BJ (cell line): Measurements from ENCODE around the gene RIPPLY2. TPM values are rescaled to one million over a fixed set of nuclear protein-coding genes. Genes with fewer than 3 reads are reported as not detected.

ENCODE experiments used
- CTCF ChIA-PET: fragments of 350-600 bp; formaldehyde crosslinking; extraction: SDS; loops from one replicate; lab custom pipeline; 2021; ENCODE audit warnings: antibody characterized with exemption, inconsistent platforms; lab: Yijun Ruan, JAX
- POLR2A ChIA-PET: fragments of 300-600 bp; sonication (Branson Sonifier 250); formaldehyde crosslinking; extraction: SDS; loops from one replicate; lab custom pipeline; 2021; ENCODE audit warnings: antibody characterized with exemption; lab: Charles Lee
- DNase-seq: peaks from one replicate; pipeline ENCODE4 v3.0.0-alpha.2; 2011; ENCODE audit warnings: low read depth
- H3K27me3 ChIP-seq: 2 replicates; pipeline ENCODE4 v1.6.0; 2011; ENCODE audit warnings: low read length; ENCODE audit not compliant: control insufficient read depth, insufficient read depth
- H3K36me3 ChIP-seq: 2 replicates; pipeline ENCODE4 v1.5.1; 2011; ENCODE audit warnings: low read length; ENCODE audit not compliant: control insufficient read depth, insufficient read depth
- H3K4me3 ChIP-seq: 2 replicates; pipeline ENCODE4 v1.5.1; 2011; ENCODE audit warnings: low read depth, mild to moderate bottlenecking, control low read depth, low read length
- polyA plus RNA-seq: library from polyadenylated mRNA; depleted of rRNA; stranded (reverse); fragments of >200 nt; gene quantifications from 2 replicates; pipeline ENCODE4 v1.2.3, GENCODE V29; 2011
- TF ChIP-seq, protein P1 (sequence below): IDR thresholded peaks from 2 replicates; pipeline ENCODE4 v1.5.1; 2011; ENCODE audit warnings: low read depth, mild to moderate bottlenecking, control low read depth, inconsistent platforms, low read length, moderate library complexity; ENCODE audit not compliant: insufficient read depth

The RIPPLY2 gene
- polyA plus RNA-seq, 1 experiment = not detected

DNA sequence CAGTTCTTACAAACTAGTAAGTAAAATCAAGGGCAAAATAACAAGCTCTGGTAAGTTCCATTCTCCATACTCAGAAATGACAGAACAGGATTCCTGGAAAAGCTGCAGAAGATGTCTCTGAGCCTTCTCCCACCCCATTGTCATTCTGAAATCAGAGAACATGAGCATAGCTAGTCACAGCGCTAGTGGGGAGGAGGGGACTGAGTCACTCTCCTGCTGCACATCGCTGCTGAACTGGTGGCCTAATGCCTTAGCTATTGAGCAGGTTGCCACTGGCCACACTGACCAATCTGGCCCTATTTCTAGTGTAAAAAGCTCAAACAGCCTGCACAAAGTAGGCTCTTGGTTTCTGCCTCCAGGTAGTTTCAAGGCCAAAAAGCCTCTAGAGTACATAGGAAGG is 26.1 kb upstream of the RIPPLY2 start:
- CTCF ChIA-PET = no interaction called here
- Histone ChIP-seq H3K27me3 (no peaks in the 10 kb centered on the region), H3K4me3 (no peak overlapping the region), H3K36me3 (no peaks in the 10 kb centered on the region)
- no peak for DNase-seq
- TF ChIP-seq, protein P1, sequence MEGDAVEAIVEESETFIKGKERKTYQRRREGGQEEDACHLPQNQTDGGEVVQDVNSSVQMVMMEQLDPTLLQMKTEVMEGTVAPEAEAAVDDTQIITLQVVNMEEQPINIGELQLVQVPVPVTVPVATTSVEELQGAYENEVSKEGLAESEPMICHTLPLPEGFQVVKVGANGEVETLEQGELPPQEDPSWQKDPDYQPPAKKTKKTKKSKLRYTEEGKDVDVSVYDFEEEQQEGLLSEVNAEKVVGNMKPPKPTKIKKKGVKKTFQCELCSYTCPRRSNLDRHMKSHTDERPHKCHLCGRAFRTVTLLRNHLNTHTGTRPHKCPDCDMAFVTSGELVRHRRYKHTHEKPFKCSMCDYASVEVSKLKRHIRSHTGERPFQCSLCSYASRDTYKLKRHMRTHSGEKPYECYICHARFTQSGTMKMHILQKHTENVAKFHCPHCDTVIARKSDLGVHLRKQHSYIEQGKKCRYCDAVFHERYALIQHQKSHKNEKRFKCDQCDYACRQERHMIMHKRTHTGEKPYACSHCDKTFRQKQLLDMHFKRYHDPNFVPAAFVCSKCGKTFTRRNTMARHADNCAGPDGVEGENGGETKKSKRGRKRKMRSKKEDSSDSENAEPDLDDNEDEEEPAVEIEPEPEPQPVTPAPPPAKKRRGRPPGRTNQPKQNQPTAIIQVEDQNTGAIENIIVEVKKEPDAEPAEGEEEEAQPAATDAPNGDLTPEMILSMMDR = no peak
- POLR2A ChIA-PET = no interaction called here

DNA sequence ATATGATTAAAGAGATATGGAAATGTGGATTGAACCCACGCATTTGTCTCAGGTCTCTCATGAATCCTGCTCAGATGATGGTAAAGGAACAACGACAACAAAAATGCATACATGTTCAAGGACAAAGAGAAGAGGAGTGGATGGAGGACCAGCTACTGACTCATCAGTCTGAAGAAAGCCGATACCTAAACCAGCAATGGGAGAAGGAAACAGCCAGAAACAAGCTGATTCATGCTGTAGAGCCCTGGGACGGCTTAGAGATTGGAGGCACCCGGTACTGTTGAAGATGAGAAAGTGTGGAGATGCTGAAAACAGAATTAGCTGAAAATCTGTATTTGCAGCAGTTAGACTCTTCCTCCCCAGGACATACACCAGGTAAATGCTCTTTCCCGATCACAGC is 14.4 kb upstream of the RIPPLY2 start:
- DNase-seq = no peak
- CTCF ChIA-PET = no interaction called here
- no peaks in the 10 kb centered on the region for H3K27me3 ChIP-seq
- POLR2A ChIA-PET = no interaction called here
- no peak overlapping the region for H3K4me3 ChIP-seq
- TF ChIP-seq, protein P1 = no peak
- H3K36me3 ChIP-seq = no peaks in the 10 kb centered on the region

DNA sequence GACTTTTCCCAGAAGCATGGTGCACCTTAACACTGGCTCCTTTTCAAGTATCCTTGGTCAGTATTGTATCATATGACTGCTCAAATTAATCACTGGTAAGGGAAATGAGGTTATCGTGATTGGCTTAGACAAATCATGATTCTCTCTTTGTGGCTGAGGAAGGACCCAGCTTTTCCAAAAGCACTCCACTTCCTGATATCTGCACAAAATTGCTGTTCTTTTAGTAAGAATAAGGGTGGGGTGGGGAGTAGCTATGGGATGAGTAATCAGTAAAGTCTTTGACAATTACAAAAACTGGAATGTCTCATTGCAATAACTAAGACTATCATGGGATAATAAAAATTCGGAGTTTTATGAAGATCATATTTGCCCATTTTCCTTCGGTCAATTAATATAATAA is 9.0 kb upstream of the RIPPLY2 start:
- CTCF ChIA-PET = no interaction called here
- H3K4me3 ChIP-seq = no peak overlapping the region
- DNase-seq = no peak
- H3K36me3 ChIP-seq = no peaks in the 10 kb centered on the region
- TF ChIP-seq, protein P1 = no peak
- POLR2A ChIA-PET = no interaction called here
- no peaks in the 10 kb centered on the region for H3K27me3 ChIP-seq

DNA sequence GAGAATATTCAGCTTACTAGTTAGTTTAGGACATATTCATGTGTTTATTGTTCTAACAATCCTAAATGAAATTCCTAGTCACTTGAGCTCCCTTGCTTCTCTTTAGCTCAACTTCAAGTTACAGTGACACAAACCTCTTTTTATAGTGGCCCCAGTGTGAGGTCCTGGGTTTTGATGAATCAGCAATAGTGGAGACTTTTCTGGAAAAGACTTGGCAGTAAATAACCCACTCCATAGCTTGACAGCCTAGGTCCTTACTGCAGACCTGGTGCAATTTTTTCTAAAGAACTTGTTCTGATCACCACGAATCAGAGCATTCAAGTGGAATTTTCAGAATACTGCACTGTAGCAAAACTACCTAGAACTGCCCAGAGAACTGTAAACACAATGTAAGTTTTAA is 6.9 kb upstream of the RIPPLY2 start:
- POLR2A ChIA-PET = no interaction called here
- no peaks in the 10 kb centered on the region for H3K36me3 ChIP-seq
- H3K27me3 ChIP-seq = no peaks in the 10 kb centered on the region
- TF ChIP-seq, protein P1 = no peak
- no peak for DNase-seq
- CTCF ChIA-PET = interaction anchor here (0.6 kb wide), 1 partner anchor 1051 kb away, joined by 3 read pairs; no protein-coding TSS in a partner anchor
- no peak overlapping the region for H3K4me3 ChIP-seq

DNA sequence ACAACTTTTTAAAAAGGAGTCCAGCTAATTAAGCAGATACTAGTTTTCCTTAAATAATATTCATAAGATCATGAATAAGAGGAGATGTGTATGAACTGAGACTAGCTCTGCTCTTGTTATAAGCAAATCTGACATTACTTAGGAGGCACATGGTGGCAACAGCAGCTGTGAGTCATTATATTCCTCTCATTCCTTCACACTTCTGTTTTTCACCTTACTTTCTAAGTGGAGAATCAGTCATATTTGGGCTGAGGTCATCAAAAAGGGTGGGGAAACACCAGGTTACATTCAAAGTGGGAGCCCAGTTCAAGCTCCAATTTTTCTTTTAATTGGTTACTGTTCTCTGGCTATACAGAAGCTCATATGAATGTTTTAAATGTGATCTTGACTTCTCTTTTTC is 6.0 kb upstream of the RIPPLY2 start:
- H3K36me3 ChIP-seq = no peaks in the 10 kb centered on the region
- POLR2A ChIA-PET = no interaction called here
- H3K27me3 ChIP-seq = peaks cover 2% of the 10 kb centered on the region; the same call in 1 of the 2 replicates
- DNase-seq = no peak
- H3K4me3 ChIP-seq = no peak overlapping the region
- CTCF ChIA-PET = no interaction called here
- TF ChIP-seq, protein P1 = no peak
